GM15510 (cell line): Measurements from ENCODE around the gene TMEM240.

Source experiments
- POLR2A ChIP-seq: IDR thresholded peaks from 3 replicates; pipeline ENCODE4 v1.6.1; 2011; ENCODE audit warnings: borderline replicate concordance; ENCODE audit not compliant: insufficient read length; ENCODE audit errors: extremely low read depth

TMEM240 gene

GRCh38 chr1:1540090-1540817 lies at the start of gene TMEM240:
TSS of gene TMEM240 (minus strand) at chr1:1540624. CDS start at chr1:1540346, 278 bp downstream.
- TF ChIP-seq POLR2A, result no peak

GRCh38 chr1:1583347-1584010 lies 43.1 kb upstream of the TMEM240 start:
- TF ChIP-seq POLR2A, result no peak

GRCh38 chr1:1582585-1583346 lies 42.3 kb upstream of the TMEM240 start:
- TF ChIP-seq POLR2A, result no peak

GRCh38 chr1:1578371-1578940 lies 38.0 kb upstream of the TMEM240 start:
- TF ChIP-seq POLR2A, result no peak

- TF ChIP-seq POLR2A, result no peak
Observed at GRCh38 chr1:1577367-1578011, 37.1 kb upstream of the TMEM240 start.

- peak; percentile 90 for TF ChIP-seq POLR2A
Observed at GRCh38 chr1:1574721-1575537, 34.5 kb upstream of the TMEM240 start, which contains the start of gene SSU72. TSS of gene SSU72 (minus strand) at chr1:1574863. CDS start at chr1:1574557, 306 bp downstream.

GRCh38 chr1:1573843-1574720 lies 33.7 kb upstream of the TMEM240 start:
- TF ChIP-seq POLR2A, result no peak

- no peak for TF ChIP-seq POLR2A
Observed at GRCh38 chr1:1569341-1569740, 28.9 kb upstream of the TMEM240 start.

- TF ChIP-seq POLR2A, result no peak
Observed at GRCh38 chr1:1567891-1568291, 27.5 kb upstream of the TMEM240 start.

GRCh38 chr1:1567152-1567875 lies 26.9 kb upstream of the TMEM240 start:
- TF ChIP-seq POLR2A, result no peak

- TF ChIP-seq POLR2A, result no peak
Observed at GRCh38 chr1:1565340-1565739, 24.9 kb upstream of the TMEM240 start.

- no peak for TF ChIP-seq POLR2A
Observed at GRCh38 chr1:1564268-1564667, 23.8 kb upstream of the TMEM240 start.

- no peak for TF ChIP-seq POLR2A
Observed at GRCh38 chr1:1563688-1564087, 23.3 kb upstream of the TMEM240 start.
